ENCODE results near the gene P3R3URF.
A peak's percentile ranks its signal among the peaks of the same experiment; 100 is the strongest.
"Not testable (repeated sequence)": the region's sequence is repeated elsewhere in the genome, so short reads cannot be mapped to it uniquely, and the experiment has no call there.

The P3R3URF gene

GRCh38 chr1:46176211-46176865, at the start of gene P3R3URF:
Gene P3R3URF, minus strand, starts transcription at chr1:46176488. Its CDS starts 17 bp downstream, at chr1:46176471.
- DNase-seq: no peak

GRCh38 chr1:46224966-46225365, 48.7 kb upstream of the P3R3URF start:
- DNase-seq: no peak

- DNase-seq: peak; percentile 58 to 63
These were observed 47.2 kb upstream of the P3R3URF start for GRCh38 chr1:46223472-46223943.

- DNase-seq: not testable (repeated sequence)
These were observed 46.8 kb upstream of the P3R3URF start for GRCh38 chr1:46223055-46223454.

GRCh38 chr1:46221749-46222148, 45.5 kb upstream of the P3R3URF start:
- DNase-seq: no peak

GRCh38 chr1:46220808-46221207, 44.5 kb upstream of the P3R3URF start:
- DNase-seq: no peak

GRCh38 chr1:46219551-46220520, 43.5 kb upstream of the P3R3URF start:
- DNase-seq: no peak

GRCh38 chr1:46218443-46218842, 42.2 kb upstream of the P3R3URF start:
- no peak for DNase-seq

GRCh38 chr1:46215504-46215903, 39.2 kb upstream of the P3R3URF start:
- DNase-seq: no peak

- DNase-seq: no peak
These were observed 34.8 kb upstream of the P3R3URF start for GRCh38 chr1:46211051-46211450.

GRCh38 chr1:46210561-46210960, 34.3 kb upstream of the P3R3URF start:
- no peak for DNase-seq

- no peak for DNase-seq
These were observed 30.1 kb upstream of the P3R3URF start for GRCh38 chr1:46206399-46206798.

GRCh38 chr1:46205791-46206190, 29.5 kb upstream of the P3R3URF start:
- no peak for DNase-seq

- DNase-seq: no peak
These were observed 28.9 kb upstream of the P3R3URF start for GRCh38 chr1:46205141-46205540.

- no peak for DNase-seq
These were observed 28.1 kb upstream of the P3R3URF start for GRCh38 chr1:46204406-46204742.

- no peak for DNase-seq
These were observed 27.6 kb upstream of the P3R3URF start for GRCh38 chr1:46203738-46204405.

GRCh38 chr1:46199233-46199749, 23.0 kb upstream of the P3R3URF start:
- DNase-seq: no peak

- peak; percentile 74 to 78 for DNase-seq
These were observed 21.9 kb upstream of the P3R3URF start, which contains the start of gene POMGNT1 for GRCh38 chr1:46197964-46198811. Gene POMGNT1, minus strand, starts transcription at chr1:46198434. Its CDS starts 613 bp downstream, at chr1:46197821.

GRCh38 chr1:46197560-46197963, 21.3 kb upstream of the P3R3URF start:
- DNase-seq: no peak

GRCh38 chr1:46196609-46197008, 20.3 kb upstream of the P3R3URF start:
- DNase-seq: no peak

GRCh38 chr1:46194641-46195193, 18.4 kb upstream of the P3R3URF start:
- DNase-seq: no peak

Measured in CD4-positive, alpha-beta T cell treated with Interleukin-1 beta for 1 hour (primary cell).